Measurements from ENCODE around the gene NUFIP2.
A peak's percentile ranks its signal among the peaks of the same experiment; 100 is the strongest.

Gene NUFIP2

DNA sequence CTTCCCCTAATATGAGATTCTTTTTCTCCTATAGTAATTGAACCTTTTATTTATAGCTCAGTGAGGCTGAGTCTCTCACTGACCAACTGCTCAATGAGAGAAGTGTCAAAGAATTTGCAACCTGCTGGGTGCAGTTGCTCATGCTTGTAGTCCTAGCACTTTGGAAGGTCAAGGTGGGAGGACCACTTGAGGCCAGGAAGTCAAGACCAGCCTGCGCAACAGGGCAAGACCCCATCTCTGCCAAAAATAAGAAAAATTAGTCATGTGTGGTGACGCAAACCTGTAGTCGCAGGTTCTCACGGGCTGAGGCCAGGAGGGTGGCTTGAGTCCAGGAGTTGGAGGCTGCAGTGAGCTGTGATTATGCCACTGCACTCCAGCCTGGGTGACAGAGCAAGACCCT is 78.2 kb downstream of the NUFIP2 start:
- H3K9ac ChIP-seq, result no peak overlapping the region
- H3K9me3 ChIP-seq (replicated peaks in 1 of 11), result no peaks in the 10 kb centered on the region
- peaks cover 0 to 76% (median 21%) of the 10 kb centered on the region in 10 experiments; a peak in 13 of 20 replicates for H3K4me1 ChIP-seq
- no peak overlapping the region for H3K27ac ChIP-seq
- H3K4me3 ChIP-seq, result no peak overlapping the region
- TF ChIP-seq Cebpa-rat (IDR thresholded peaks at IDR 0.05), result no peak
- H4K20me1 ChIP-seq, result no peaks in the 10 kb centered on the region
- H3K4me2 ChIP-seq, result 0 out of 22 replicates have a peak overlapping the region, but pooled peaks of 1 of the 11 experiments have one; percentile 13
- H3K36me3 ChIP-seq, result no peaks in the 10 kb centered on the region
- H3K27me3 ChIP-seq, result no peaks in the 10 kb centered on the region

- Histone ChIP-seq H3K4me3 (no peak overlapping the region), H3K9me3 (replicated peaks in 1 of 11) (no peaks in the 10 kb centered on the region), H3K9ac (no peak overlapping the region), H3K4me1 (peaks cover 0 to 76% (median 17%) of the 10 kb centered on the region in 10 experiments; a peak in 13 of 20 replicates), H3K27me3 (no peaks in the 10 kb centered on the region), H3K27ac (no peak overlapping the region), H3K36me3 (no peaks in the 10 kb centered on the region), H3K4me2 (no peak overlapping the region), H4K20me1 (no peaks in the 10 kb centered on the region)
- no peak for TF ChIP-seq Cebpa-rat (IDR thresholded peaks at IDR 0.05)
Observed at GRCh38 chr17:29215174-29215573, 78.8 kb downstream of the NUFIP2 start.

DNA sequence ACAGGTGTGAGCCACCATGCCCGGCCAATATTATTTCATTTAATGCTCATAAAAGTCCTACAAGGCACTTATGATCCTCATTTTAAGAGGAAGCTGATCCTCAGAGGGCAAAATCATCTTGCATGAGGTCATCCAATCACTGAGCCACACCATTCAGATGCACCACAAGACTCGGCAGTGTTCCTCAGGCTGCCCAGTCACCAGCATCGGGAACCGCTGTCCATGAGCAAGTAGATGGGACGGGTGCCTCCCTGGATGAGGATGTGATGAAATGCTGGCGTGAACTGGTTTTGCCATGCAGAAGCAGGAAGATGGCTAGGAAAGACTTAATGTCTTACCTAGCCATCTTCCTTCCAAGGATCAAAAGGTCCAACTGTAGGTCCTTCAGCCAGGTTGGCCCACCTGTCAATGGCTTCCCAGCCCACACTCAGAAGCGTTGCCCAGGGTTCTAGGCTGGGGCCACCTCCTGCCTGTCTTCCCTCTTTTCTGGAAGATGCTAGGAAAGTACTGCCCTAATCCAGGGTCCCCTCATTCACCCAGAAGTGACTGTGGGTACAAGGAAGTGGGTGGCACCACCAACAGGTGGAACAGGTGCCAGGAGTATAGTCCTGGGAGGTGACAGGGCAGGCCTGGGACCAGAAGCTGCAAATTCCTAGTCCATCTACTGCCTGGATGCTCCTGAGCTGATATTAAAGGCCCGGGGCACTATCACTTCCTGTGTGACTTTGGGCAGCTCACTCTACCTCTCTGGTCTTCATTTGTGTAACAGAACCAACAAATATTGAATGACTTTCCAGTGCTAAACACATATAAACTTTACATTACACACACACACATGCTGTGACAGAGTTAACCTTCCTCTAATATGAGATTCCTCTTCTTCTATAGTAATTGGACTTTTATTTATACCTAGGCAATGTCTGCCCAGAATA is 79.5 kb downstream of the NUFIP2 start:
- Histone ChIP-seq H3K4me1 (peaks cover 0 to 73% (median 15%) of the 10 kb centered on the region in 10 experiments; a peak in 13 of 20 replicates), H3K27me3 (no peaks in the 10 kb centered on the region), H4K20me1 (no peaks in the 10 kb centered on the region), H3K4me3 (no peak overlapping the region), H3K27ac (no peak overlapping the region), H3K9me3 (replicated peaks in 1 of 11) (no peaks in the 10 kb centered on the region), H3K4me2 (peak overlapping the region in 3 of 11 experiments; percentile 31 to 78 (median 45); a peak in 6 of 22 replicates), H3K36me3 (no peaks in the 10 kb centered on the region), H3K9ac (no peak overlapping the region)
- TF ChIP-seq Cebpa-rat (IDR thresholded peaks at IDR 0.05), result no peak

DNA sequence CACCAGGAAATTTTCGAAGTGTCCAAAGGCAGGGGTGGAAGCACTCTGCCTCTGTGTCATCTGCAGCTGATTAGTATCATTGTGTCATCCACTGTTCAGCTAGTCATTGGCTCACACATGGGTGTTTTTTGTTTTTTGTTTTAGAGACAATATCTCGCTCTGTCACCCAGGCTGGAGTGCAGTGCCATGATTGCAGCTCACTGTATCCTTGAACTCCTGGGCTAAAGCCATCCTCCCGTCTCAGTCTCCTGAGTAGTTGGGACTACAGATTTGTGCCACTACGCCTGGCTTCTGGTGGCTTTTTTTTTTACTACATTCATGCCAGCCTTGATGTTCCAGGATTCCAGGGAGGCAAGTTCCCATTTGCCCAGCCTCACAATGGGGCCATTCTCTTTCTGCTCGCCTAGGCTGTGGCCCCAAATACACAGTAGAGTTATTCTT is 81.2 kb downstream of the NUFIP2 start:
- H3K36me3 ChIP-seq, result no peaks in the 10 kb centered on the region
- H3K9ac ChIP-seq, result peak overlapping the region in 1 of 11 experiments; percentile 25; a peak in 1 of 22 replicates
- no peak overlapping the region for H3K4me3 ChIP-seq
- peak overlapping the region in 5 of 11 experiments; percentile 43 to 78 (median 50); a peak in 10 of 22 replicates for H3K4me2 ChIP-seq
- TF ChIP-seq Cebpa-rat (IDR thresholded peaks at IDR 0.05), result no peak
- no peaks in the 10 kb centered on the region for H3K27me3 ChIP-seq
- H3K4me1 ChIP-seq, result peaks cover 0 to 65% (median 10%) of the 10 kb centered on the region in 10 experiments; a peak in 11 of 20 replicates
- no peaks in the 10 kb centered on the region for H3K9me3 ChIP-seq (replicated peaks in 1 of 11)
- H3K27ac ChIP-seq, result peak overlapping the region in 3 of 11 experiments; percentile 10 to 45 (median 20); a peak in 5 of 22 replicates
- no peaks in the 10 kb centered on the region for H4K20me1 ChIP-seq

- H3K4me3 ChIP-seq, result no peak overlapping the region
- no peak overlapping the region for H3K27ac ChIP-seq
- H3K4me2 ChIP-seq, result peak overlapping the region in 4 of 11 experiments; percentile 43 to 78 (median 54); a peak in 6 of 22 replicates
Observed at GRCh38 chr17:29212094-29212631, 81.8 kb downstream of the NUFIP2 start.

GRCh38 chr17:29210879-29211278 is 83.1 kb downstream of the NUFIP2 start:
- peak overlapping the region in 3 of 11 experiments; percentile 9 to 41 (median 19); a peak in 3 of 22 replicates for H3K4me2 ChIP-seq
- no peak overlapping the region for H3K4me3 ChIP-seq
- H4K20me1 ChIP-seq, result no peaks in the 10 kb centered on the region
- no peak for TF ChIP-seq Cebpa-rat (IDR thresholded peaks at IDR 0.05)
- H3K27me3 ChIP-seq, result no peaks in the 10 kb centered on the region
- H3K4me1 ChIP-seq, result peaks cover 0 to 52% (median 10%) of the 10 kb centered on the region in 10 experiments; a peak in 11 of 20 replicates
- no peak overlapping the region for H3K27ac ChIP-seq
- no peaks in the 10 kb centered on the region for H3K36me3 ChIP-seq
- H3K9me3 ChIP-seq (replicated peaks in 1 of 11), result no peaks in the 10 kb centered on the region
- H3K9ac ChIP-seq, result no peak overlapping the region

More at GRCh38 chr17:29212094-29212631, 81.8 kb downstream of the NUFIP2 start:
- Histone ChIP-seq H3K4me1 (peaks cover 0 to 62% (median 10%) of the 10 kb centered on the region in 10 experiments; a peak in 11 of 20 replicates), H3K36me3 (no peaks in the 10 kb centered on the region), H4K20me1 (no peaks in the 10 kb centered on the region), H3K9ac (no peak overlapping the region), H3K9me3 (replicated peaks in 1 of 11) (no peaks in the 10 kb centered on the region), H3K27me3 (no peaks in the 10 kb centered on the region)
- TF ChIP-seq Cebpa-rat (IDR thresholded peaks at IDR 0.05), result no peak

DNA sequence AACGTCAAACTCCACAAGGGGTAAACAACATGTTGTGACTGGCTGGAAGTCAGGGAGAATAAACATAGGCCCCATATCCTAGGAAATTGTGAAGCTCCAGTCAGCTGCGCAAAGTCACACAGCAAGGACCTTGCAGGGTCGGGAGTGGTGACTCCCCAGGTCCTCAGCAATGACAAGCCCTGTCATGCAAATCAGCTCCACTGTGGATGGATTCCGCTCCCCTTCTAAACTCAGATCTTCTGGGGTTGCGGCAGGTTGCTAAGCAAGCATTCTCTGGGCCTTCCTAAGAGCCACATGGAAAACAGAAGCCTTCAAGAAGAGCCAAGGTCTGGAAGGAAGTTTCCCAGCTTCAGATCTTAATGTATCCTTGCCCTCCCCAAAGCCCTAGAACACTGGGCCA is 84.9 kb downstream of the NUFIP2 start:
- no peaks in the 10 kb centered on the region for H4K20me1 ChIP-seq
- H3K9ac ChIP-seq, result no peak overlapping the region
- H3K9me3 ChIP-seq (replicated peaks in 1 of 11), result no peaks in the 10 kb centered on the region
- no peak overlapping the region for H3K4me2 ChIP-seq
- H3K4me3 ChIP-seq, result no peak overlapping the region
- no peaks in the 10 kb centered on the region for H3K27me3 ChIP-seq
- peaks cover 0 to 46% (median 10%) of the 10 kb centered on the region in 10 experiments; a peak in 11 of 20 replicates for H3K4me1 ChIP-seq
- no peaks in the 10 kb centered on the region for H3K36me3 ChIP-seq
- TF ChIP-seq Cebpa-rat (IDR thresholded peaks at IDR 0.05), result no peak
- no peak overlapping the region for H3K27ac ChIP-seq

DNA sequence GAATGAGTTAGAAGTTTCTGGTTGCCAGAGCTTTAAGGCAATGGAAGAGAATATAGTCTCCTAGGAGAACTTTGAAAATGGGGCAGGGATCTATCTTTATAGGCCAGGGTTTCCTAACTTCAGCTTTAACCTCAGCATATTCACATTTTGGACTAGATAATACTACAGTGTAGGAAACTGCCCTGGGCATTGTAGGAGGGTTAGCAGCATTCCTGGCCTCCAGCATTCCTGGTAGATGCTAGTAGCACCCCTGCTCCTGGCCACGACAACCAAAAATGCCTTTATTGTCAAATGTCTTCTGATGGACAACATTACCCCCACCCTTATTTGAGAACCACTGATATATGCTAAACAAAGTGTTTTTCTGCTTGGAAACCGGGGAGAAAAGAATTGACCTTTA is 86.0 kb downstream of the NUFIP2 start:
- Histone ChIP-seq H3K9me3 (replicated peaks in 1 of 11) (no peaks in the 10 kb centered on the region), H3K9ac (no peak overlapping the region), H3K27ac (no peak overlapping the region), H3K4me3 (no peak overlapping the region), H3K4me1 (peaks cover 0 to 43% (median 6%) of the 10 kb centered on the region in 10 experiments; a peak in 11 of 20 replicates), H3K4me2 (no peak overlapping the region), H3K36me3 (no peaks in the 10 kb centered on the region), H4K20me1 (no peaks in the 10 kb centered on the region), H3K27me3 (no peaks in the 10 kb centered on the region)
- no peak for TF ChIP-seq Cebpa-rat (IDR thresholded peaks at IDR 0.05)
